IMR-90 (cell line): ENCODE results near the gene API5. TPM values are rescaled to one million over a fixed set of nuclear protein-coding genes. Genes with fewer than 3 reads are reported as not detected.

Experiments
- ATAC-seq: fragments of 200-7000 bp; cut with Tn5 transposase; 2 replicates; pipeline ENCODE4 v1.9.1; 2020; ENCODE audit warnings: low read depth, mild to moderate bottlenecking, moderate library complexity
- BruUV-seq: library from RNA; stranded (reverse); fragments of 400-500 nt; replicated peaks from 2 replicates; lab custom pipeline; 2021; lab: Mats Ljungman, UMichigan
- CTCF ChIA-PET: fragments of 300-600 bp; formaldehyde crosslinking; extraction: SDS; loops from one replicate; lab custom pipeline; 2021; ENCODE audit warnings: antibody characterized with exemption; lab: Yijun Ruan, JAX
- POLR2A ChIA-PET: fragments of 300-600 bp; sonication (Branson Sonifier 250); formaldehyde crosslinking; loops from one replicate; lab custom pipeline; 2022; ENCODE audit warnings: antibody characterized with exemption; ENCODE audit not compliant: unreplicated experiment; lab: Charles Lee
- DNase-seq: peaks from one replicate; pipeline ENCODE4 v3.0.0; 2013
- H2AFZ ChIP-seq: replicated peaks from 2 replicates; pipeline ENCODE3; 2013; ENCODE audit warnings: low read length, mild to moderate bottlenecking; ENCODE audit not compliant: poor library complexity
- H2AK5ac ChIP-seq: 2 replicates; pipeline ENCODE4 v1.6.1; 2013; ENCODE audit warnings: low read depth, low read length, inconsistent platforms
- H2AK9ac ChIP-seq: replicated peaks from 2 replicates; pipeline ENCODE3; 2013; ENCODE audit warnings: mild to moderate bottlenecking, low read depth, low read length, moderate library complexity; ENCODE audit not compliant: poor library complexity
- H2BK120ac ChIP-seq: 2 replicates; pipeline ENCODE4 v1.6.1; 2013; ENCODE audit warnings: low read depth, low read length, inconsistent platforms
- H2BK15ac ChIP-seq: 3 replicates; pipeline ENCODE4 v1.6.1; 2013; ENCODE audit warnings: low read depth, low read length, inconsistent platforms
- H2BK20ac ChIP-seq: 2 replicates; pipeline ENCODE4 v1.6.1; 2013; ENCODE audit warnings: low read depth, mild to moderate bottlenecking, inconsistent platforms, low read length, moderate library complexity
- H2BK5ac ChIP-seq: 2 replicates; pipeline ENCODE4 v1.6.1; 2013; ENCODE audit warnings: mild to moderate bottlenecking, low read depth, low read length, inconsistent platforms; ENCODE audit not compliant: poor library complexity, severe bottlenecking
- H3K14ac ChIP-seq: replicated peaks from 2 replicates; pipeline ENCODE4 v1.6.1; 2013; ENCODE audit warnings: low read depth, low read length, inconsistent platforms
- H3K18ac ChIP-seq: 2 replicates; pipeline ENCODE4 v1.6.1; 2013; ENCODE audit warnings: low read depth, low read length, control low read depth
- H3K23ac ChIP-seq: 2 replicates; pipeline ENCODE4 v1.6.1; 2013; ENCODE audit warnings: low read depth, low read length, inconsistent platforms
- H3K27ac ChIP-seq: 2 replicates; pipeline ENCODE4 v1.5.1; 2013; ENCODE audit warnings: mild to moderate bottlenecking, control low read depth, low read length; ENCODE audit not compliant: insufficient read depth
- H3K27me3 ChIP-seq: 2 replicates; pipeline ENCODE4 v1.6.1; 2013; ENCODE audit warnings: low read length; ENCODE audit not compliant: control insufficient read depth, insufficient read depth
- H3K36me3 ChIP-seq: 2 replicates; pipeline ENCODE4 v1.6.1; 2013; ENCODE audit warnings: low read length, mixed read lengths; ENCODE audit not compliant: control insufficient read depth, insufficient read depth
- H3K4ac ChIP-seq: 2 replicates; pipeline ENCODE4 v1.6.1; 2013; ENCODE audit warnings: low read depth, low read length, inconsistent platforms
- H3K4me1 ChIP-seq: 2 replicates; pipeline ENCODE4 v1.6.1; 2013; ENCODE audit warnings: low read length, mixed read lengths; ENCODE audit not compliant: control insufficient read depth, insufficient read depth
- H3K4me2 ChIP-seq: 2 replicates; pipeline ENCODE4 v1.6.1; 2013; ENCODE audit warnings: low read depth, mild to moderate bottlenecking, control low read depth, low read length, moderate library complexity
- H3K4me3 ChIP-seq: 2 replicates; pipeline ENCODE4 v1.5.1; 2013; ENCODE audit warnings: low read depth, mild to moderate bottlenecking, control low read depth, low read length, moderate library complexity; ENCODE audit not compliant: insufficient read depth
- H3K56ac ChIP-seq: 2 replicates; pipeline ENCODE4 v1.6.1; 2013; ENCODE audit warnings: low read length, inconsistent platforms; ENCODE audit not compliant: insufficient read depth; ENCODE audit errors: extremely low read depth
- H3K79me1 ChIP-seq, 2 experiments: 2 replicates each; pipeline ENCODE4 v1.6.1; 2013; ENCODE audit warnings: low read length in 2 of 2, inconsistent platforms in 1 of 2, low read depth in 1 of 2
- H3K9ac ChIP-seq: 2 replicates; pipeline ENCODE4 v1.6.1; 2013; ENCODE audit warnings: low read depth, low read length, control low read depth
- H3K9me1 ChIP-seq: 2 replicates; pipeline ENCODE4 v1.6.1; 2013; ENCODE audit warnings: low read length, inconsistent platforms; ENCODE audit not compliant: insufficient read depth
- H3K9me3 ChIP-seq: 2 replicates; pipeline ENCODE4 v1.6.1; 2013; ENCODE audit warnings: low read length; ENCODE audit not compliant: control insufficient read depth, insufficient read depth
- H4K20me1 ChIP-seq: 2 replicates; pipeline ENCODE4 v1.6.1; 2013; ENCODE audit warnings: low read length, inconsistent platforms; ENCODE audit not compliant: insufficient read depth
- H4K5ac ChIP-seq: 2 replicates; pipeline ENCODE4 v1.6.1; 2013; ENCODE audit warnings: mild to moderate bottlenecking, low read depth, low read length, control low read depth
- H4K8ac ChIP-seq, 2 experiments: 2 replicates each; pipeline ENCODE4 v1.6.1; 2013; ENCODE audit warnings: low read depth in 2 of 2, low read length in 2 of 2, control low read depth in 1 of 2, inconsistent platforms in 1 of 2
- H4K91ac ChIP-seq: 2 replicates; pipeline ENCODE4 v1.6.1; 2013; ENCODE audit warnings: low read depth, low read length, inconsistent platforms; ENCODE audit not compliant: insufficient read depth
- CEBPB ChIP-seq: IDR thresholded peaks from 2 replicates; pipeline ENCODE4 v1.6.1; 2012; ENCODE audit warnings: low read depth, low read length, improper control_type of control experiment
- FOS ChIP-seq: fragments of 150-350 bp; IDR thresholded peaks from 2 replicates; pipeline ENCODE4 v1.6.1; 2016; ENCODE audit warnings: low read depth, low read length
- MAFK ChIP-seq: IDR thresholded peaks from 2 replicates; pipeline ENCODE4 v1.6.1; 2012; ENCODE audit warnings: low read depth, low read length, improper control_type of control experiment
- MAZ ChIP-seq: IDR thresholded peaks from 2 replicates; pipeline ENCODE4 v1.6.1; 2012; ENCODE audit warnings: low read depth, mild to moderate bottlenecking, low read length, improper control_type of control experiment, moderate library complexity, borderline replicate concordance
- WGBS, 2 experiments: methylation state at CpG; one replicate each; pipeline versions ENCODE4 v1.1.5 to v1.1.7; 2013; ENCODE audit warnings: missing lambda C conversion rate in 2 of 2; ENCODE audit not compliant: insufficient read length in 1 of 2; ENCODE audit errors: extremely low coverage in 2 of 2; 5-methylcytosine and 5-hydroxymethylcytosine counted together
- dilution Hi-C: fragments of 300-500 bp; cut with HindIII; formaldehyde crosslinking; loops from one replicate; pipeline ENCODE4 v1.14.3; 2018; ENCODE audit warnings: low sequenced_read_pairs; ENCODE audit not compliant: unreplicated experiment
- in situ Hi-C: fragments of 300-500 bp; cut with MboI; formaldehyde crosslinking; loops from 3 replicates; pipeline ENCODE4 v1.14.3; 2019; ENCODE audit warnings: low sequenced_read_pairs, inconsistent platforms, mixed read lengths
- intact Hi-C: fragments of 100-400 bp; cut with micrococcal nuclease; formaldehyde crosslinking; loops from 2 replicates; pipeline ENCODE4 v1.10.0; 2022
- polyA plus RNA-seq, 3 experiments: library from polyadenylated mRNA; depleted of rRNA; stranded (reverse); fragments of >200 nt; gene quantifications; 2 replicates each; pipeline ENCODE4 v1.2.3, GENCODE V29; 2012; ENCODE audit warnings: low replicate concordance in 1 of 3
- total RNA-seq: library from RNA; depleted of rRNA; stranded (reverse); fragments of >200 nt; gene quantifications from 2 replicates; pipeline ENCODE4 v1.2.3, GENCODE V29; 2012

The API5 gene
- total and polyA plus RNA-seq, 2 of the 4 experiments (the other 2 are of a cell fraction) = 44.9 to 59.9 TPM

GRCh38 chr11:43327987-43328386 lies 16.2 kb downstream of the API5 start:
- Histone ChIP-seq H3K9ac (no peak overlapping the region), H3K36me3 (peaks cover 46% of the 10 kb centered on the region), H2BK20ac (no peak overlapping the region), H3K4me2 (no peak overlapping the region), H4K5ac (no peak overlapping the region), H3K4me3 (no peak overlapping the region), H4K91ac (no peak overlapping the region), H2BK5ac (no peak overlapping the region), H3K27me3 (no peaks in the 10 kb centered on the region), H2AFZ (no peak overlapping the region), H4K20me1 (peaks cover 3% of the 10 kb centered on the region; the same call in 1 of the 2 replicates), H2AK9ac (no peak overlapping the region), H3K56ac (no peak overlapping the region), H3K27ac (no peak overlapping the region), H3K4me1 (no peaks in the 10 kb centered on the region), H3K9me3 (no peaks in the 10 kb centered on the region), H2BK15ac (no peak overlapping the region), H3K18ac (no peak overlapping the region), H3K9me1 (no peaks in the 10 kb centered on the region), H2BK120ac (no peak overlapping the region), H3K4ac (no peak overlapping the region), H3K79me1 (peaks cover 6 to 9% of the 10 kb centered on the region in 2 experiments), H3K14ac (no peak overlapping the region), H3K23ac (no peak overlapping the region), H2AK5ac (no peak overlapping the region), H4K8ac (no peak overlapping the region)
- WGBS, 2 experiments = no CpG with 5 or more reads among the region's 2 CpGs
- in situ Hi-C loops (no loop called here), intact Hi-C loops (loop anchor here (5.0 kb wide), 1 partner anchor 89 kb away; no protein-coding TSS in a partner anchor), dilution Hi-C loops (no loop called here)
- TF ChIP-seq MAFK (peak; percentile 19; the same call in 1 of the 2 replicates), FOS (peak; percentile 79), CEBPB (peak; percentile 55; the same call in 1 of the 2 replicates), MAZ (no peak)
- ATAC-seq (peak; percentile 89), DNase-seq (peak; percentile 99)
- ChIA-PET POLR2A (no interaction called here), CTCF (no interaction called here)
- no TSS peak for BruUV-seq
